IPS DF 4.7 (cell line): ENCODE data around the gene ARVCF.

Source experiments
- DNase-seq: peaks from one replicate; pipeline ENCODE4 v3.0.0-alpha.2; 2013; ENCODE audit warnings: low spot score; ENCODE audit errors: extremely low read depth

Gene ARVCF

DNA sequence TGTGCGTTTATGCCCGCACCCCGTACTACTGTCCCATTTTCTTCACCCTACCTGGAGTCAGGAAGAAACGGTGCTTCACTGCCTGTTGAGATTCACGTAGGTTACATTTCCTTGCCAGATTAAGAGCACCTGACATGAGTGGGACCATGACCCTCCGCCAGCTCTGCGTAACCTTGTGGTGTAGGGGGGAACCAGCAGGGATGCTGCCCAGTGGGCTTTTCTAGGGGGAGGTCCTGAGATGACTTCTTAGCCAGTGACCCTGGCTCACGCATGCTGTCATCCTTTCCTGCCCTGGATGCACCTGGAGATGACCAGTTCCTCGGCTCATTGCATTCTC is 967 bp upstream of the ARVCF start:
- no peak for DNase-seq

DNA sequence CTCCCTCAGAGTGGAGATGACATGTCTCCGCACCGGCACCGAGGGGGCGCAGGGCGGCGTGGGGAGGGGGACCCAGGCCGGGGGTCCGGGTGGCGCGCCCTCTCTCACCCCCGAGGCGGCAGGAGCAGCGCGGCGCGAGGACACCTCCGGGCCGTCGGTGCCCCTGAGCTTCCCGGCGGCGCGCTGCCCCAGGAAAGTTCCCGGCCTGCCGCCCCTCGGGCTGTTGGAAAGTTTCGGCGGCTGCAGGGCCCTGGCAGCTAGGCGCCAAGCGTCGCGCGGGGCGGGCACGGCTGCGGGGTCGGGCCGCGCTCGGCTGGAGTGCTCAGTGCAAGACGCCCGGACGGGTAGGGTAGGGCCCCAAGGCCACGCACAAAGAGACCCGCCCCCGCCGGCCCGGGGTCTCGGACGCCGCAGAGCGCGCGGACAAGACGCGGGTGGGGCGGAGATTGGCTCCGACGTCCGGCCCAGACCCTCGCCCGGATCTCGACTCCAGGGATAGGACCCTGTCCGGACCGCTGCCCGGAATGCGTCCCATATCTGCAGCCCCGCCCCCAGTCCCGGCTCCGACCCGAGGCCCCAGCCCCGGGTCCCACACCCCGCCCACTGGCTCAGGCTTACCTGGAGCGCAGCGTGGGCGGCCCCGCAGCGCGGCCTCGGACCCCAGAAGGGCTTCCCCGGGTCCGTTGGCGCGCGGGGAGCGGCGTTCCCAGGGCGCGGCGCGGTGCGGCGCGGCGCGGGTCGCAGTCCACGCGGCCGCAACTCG is 471 bp downstream of the ARVCF start:
- no peak for DNase-seq

DNA sequence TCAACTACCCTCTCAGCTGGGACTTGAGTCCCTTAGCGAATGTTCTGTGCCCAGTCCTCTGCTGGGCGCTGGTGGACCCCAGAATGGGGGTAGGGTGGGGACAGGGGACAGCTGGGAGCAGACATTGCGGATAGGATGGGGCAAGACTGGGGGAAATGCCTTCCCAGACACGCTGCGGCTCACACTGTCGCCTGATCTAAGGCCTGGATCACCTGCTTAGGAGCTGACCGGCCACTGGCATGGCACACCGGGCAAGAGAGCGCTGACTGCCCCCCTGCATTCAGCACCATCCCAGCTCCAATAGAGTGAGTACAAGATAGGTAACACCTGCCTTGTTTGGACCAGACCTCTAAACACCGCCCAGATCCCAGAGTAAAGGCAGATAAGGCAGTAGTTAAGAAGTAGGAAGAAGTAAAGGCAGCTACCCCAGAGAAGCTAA is 1.4 kb downstream of the ARVCF start:
- DNase-seq = no peak

- no peak for DNase-seq
These were observed 2.0 kb downstream of the ARVCF start for GRCh38 chr22:20014526-20015186.

- DNase-seq = no peak
These were observed 3.2 kb downstream of the ARVCF start for GRCh38 chr22:20013382-20013871.

- DNase-seq = no peak
These were observed 3.8 kb downstream of the ARVCF start for GRCh38 chr22:20012741-20013331.

GRCh38 chr22:20011993-20012740 is 4.5 kb downstream of the ARVCF start:
- DNase-seq = no peak

GRCh38 chr22:20011123-20011992 is 5.3 kb downstream of the ARVCF start:
- no peak for DNase-seq

DNA sequence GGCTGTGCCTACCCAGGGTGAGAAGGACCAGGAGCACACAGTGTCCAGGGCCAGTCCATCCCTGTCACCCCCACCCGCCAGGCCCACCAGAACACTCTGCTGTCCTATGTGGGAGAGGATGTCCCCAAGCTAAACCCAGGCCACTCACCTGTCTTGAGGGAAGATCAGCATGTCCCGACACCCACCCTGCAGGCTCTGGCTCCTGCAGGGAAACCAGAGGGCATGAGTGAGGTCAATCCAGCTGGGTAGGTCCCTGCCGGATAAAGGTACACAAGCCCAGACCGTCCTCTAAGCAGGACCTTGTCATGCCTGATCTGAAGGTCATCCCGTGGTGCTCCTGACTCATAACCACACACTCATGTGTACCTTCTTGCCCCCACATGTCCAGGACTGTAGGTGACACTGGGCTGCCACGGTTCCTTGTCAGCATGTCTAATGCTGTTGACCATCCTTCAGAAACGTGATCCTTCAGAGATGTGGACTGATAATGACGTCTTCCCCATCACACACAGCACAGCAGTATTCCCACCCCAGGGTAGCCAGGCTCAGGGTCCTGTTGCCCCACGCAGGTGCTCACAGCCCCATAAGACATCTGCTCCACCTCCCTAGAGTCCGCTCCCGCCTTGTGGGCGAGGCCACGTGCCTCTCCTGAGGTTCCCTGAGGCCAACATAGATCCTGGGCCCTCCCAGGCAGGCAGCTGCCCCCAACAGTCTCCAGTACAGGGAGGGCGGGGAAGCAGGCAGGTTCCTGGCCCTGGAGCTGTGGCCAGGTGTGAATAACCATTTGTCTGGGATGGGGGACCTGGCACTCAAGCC is 6.1 kb downstream of the ARVCF start:
- DNase-seq = no peak

- DNase-seq = no peak
These were observed 6.9 kb downstream of the ARVCF start for GRCh38 chr22:20009582-20010306.

DNA sequence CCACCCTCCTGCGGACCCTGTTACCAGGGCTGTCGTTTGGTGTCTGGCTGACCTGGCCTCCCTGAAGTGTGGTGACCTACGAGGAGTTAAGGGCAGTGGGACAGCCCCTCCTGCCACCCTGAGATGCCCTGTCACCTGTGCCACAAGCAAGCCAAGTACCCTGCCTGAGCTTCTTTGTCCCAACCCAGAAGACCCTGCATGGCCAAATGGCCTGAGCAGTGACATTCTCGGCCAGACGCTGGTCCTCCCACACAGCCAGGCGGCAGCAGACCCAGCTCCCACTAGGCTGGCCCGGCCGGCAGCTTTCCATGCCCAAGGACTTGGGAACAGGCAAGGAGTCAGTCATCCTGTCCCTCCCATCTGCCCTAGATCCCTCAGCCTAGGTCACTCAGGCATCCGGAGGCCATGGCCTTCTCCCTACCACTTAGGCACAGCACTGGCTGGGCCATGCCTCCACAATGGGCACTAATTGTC is 7.6 kb downstream of the ARVCF start:
- DNase-seq = no peak

DNA sequence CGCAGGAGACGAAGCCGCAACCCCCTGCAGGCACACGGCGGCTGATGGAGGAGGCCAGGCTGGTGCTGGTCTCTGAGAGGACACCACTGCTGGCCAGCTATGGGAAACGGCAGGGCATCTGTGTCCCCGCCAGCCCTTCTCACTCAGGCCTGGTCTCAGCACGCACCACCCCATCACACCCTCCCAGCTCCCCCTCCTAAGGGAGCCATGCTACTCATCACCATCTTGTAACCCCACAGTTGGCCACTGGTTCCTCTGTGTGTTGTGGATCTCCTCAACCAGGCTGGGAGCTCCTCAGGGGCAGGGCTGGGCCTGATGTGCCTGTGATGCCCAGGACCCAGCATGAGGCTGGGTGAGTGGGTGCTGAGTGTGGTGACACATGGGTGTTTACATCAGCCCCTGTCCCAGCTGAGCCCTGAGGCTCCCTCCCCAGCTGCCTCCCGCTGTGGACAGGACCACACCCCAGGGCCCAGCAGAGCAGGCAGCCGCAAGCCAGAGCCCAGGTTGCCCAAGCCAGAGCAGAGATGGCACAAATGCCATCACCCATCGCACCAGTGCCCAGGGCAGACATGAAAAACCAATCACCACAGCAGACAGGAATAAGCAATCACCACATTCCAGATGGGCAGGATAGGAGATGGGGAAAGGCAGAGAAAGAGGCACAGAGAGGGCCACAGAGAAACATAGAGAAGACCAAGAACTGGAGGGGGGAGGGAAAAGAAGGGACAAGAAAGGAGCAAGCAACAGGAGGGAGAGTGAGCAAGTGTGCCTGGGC is 8.2 kb downstream of the ARVCF start:
- no peak for DNase-seq

DNA sequence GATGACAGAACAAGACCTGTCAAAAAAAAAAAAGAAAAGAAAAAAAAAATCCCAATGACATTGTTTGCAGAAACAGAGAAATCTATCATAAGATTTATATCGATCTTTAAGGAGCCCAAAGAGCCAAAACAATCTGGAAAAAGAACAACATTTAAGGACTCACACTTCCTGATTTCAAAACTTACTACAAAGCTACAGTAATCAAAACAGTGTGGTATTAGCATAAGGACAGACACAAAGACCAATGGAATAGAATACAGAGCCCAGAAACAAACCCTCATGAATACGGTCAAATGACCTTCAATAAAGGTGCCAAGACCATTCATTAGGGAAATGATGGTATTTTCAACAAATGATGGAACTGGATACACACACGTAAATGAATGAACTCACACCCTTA is 12.2 kb downstream of the ARVCF start:
- no peak for DNase-seq

DNA sequence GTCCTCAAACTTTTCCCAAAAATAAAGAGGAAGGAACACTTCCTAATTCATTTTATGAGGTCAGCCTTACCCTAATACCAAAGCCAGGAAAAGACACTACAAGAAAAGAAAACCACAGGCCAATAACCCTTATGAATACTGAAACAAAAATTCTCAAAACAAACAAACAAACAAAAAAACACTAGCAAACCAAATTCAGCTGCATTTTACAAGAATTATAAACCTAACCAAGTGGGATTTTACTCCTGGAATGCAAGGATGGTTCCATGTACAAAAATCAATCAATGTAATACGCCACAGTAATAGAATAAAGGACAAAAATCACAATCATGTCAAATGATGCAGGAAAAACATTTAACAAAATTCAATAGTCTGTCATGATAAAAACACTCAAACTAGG is 13.3 kb downstream of the ARVCF start:
- DNase-seq = no peak

DNA sequence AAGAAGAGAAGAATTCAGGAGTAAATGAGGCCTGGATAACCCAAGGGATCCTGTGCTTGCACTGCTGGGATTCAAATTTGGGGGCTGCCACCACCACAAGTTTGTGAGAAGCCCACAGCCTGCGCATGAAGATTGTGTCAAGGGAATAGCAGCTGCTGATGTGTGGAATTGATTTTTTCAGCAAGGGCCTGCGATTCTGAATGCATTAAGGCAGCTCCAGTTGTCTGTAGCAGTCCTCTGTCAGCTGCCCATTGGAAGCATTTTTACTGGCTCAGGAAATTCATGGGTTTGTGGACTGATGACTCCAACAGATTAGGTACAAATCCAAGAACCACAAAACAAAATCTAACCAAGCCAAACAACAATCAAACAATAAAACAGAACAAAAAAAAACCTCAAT is 14.0 kb downstream of the ARVCF start:
- DNase-seq = no peak

DNA sequence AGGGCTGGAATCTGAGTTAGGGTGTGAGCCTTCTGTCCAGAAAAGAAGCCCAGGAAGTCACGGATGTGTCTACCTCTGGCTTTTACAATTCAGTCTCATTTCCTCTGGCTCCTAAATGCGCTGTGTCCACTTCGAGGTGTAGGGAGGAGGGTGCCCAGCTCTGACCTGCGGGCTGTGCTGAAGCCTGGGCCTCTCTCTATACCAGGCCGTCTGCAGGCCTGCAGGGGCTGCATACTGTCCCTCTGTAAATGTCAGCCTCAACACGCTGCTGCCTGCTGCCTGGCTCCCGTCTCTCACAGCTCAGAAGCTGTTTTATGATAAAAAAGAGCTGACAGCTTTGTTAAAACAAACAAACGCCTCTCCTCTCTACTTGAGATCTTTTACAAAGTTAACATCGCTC is 14.5 kb downstream of the ARVCF start:
- DNase-seq = no peak

GRCh38 chr22:20001082-20001638 is 15.5 kb downstream of the ARVCF start:
- no peak for DNase-seq
